PFSK-1 (cell line): ENCODE results near the gene C19orf25.

ENCODE experiments used
- FOXP2 ChIP-seq: optimal IDR thresholded peaks from 2 replicates; pipeline ENCODE3; 2011; ENCODE audit warnings: borderline replicate concordance, control low read depth, inconsistent platforms; ENCODE audit not compliant: insufficient read depth; ENCODE audit errors: extremely low read length, extremely low read depth
- POLR2AphosphoS5 ChIP-seq: IDR thresholded peaks from 2 replicates; pipeline ENCODE4 v1.6.1; 2012; ENCODE audit warnings: low read depth, mild to moderate bottlenecking, control low read depth, low read length, moderate library complexity
- REST ChIP-seq, 2 experiments: IDR thresholded peaks; 2 replicates each; pipeline versions ENCODE4 v1.6.1 to v1.8.0; 2011 to 2012; ENCODE audit warnings: low read depth in 2 of 2, low read length in 2 of 2, control low read depth in 1 of 2, inconsistent platforms in 1 of 2, mild to moderate bottlenecking in 1 of 2, moderate library complexity in 1 of 2; ENCODE audit not compliant: insufficient read depth in 1 of 2
- SIN3A ChIP-seq: IDR thresholded peaks from 2 replicates; pipeline ENCODE4 v1.6.1; 2012; ENCODE audit warnings: mild to moderate bottlenecking, low read length, moderate library complexity, borderline replicate concordance; ENCODE audit not compliant: insufficient read depth
- TAF1 ChIP-seq: IDR thresholded peaks from 2 replicates; pipeline ENCODE4 v1.6.1; 2012; ENCODE audit warnings: low read length, control low read depth, borderline replicate concordance; ENCODE audit not compliant: insufficient read depth

C19orf25 gene

GRCh38 chr19:1507763-1508506 is 28.9 kb upstream of the C19orf25 start:
- no peak for TF ChIP-seq REST (IDR thresholded peaks at IDR 0.05; ENCODE audit: insufficient read depth in 1 of 2, low read depth in 2 of 2, low read length in 2 of 2)
- TF ChIP-seq FOXP2 = no peak
- no peak for TF ChIP-seq TAF1
- no peak for TF ChIP-seq POLR2AphosphoS5
- TF ChIP-seq SIN3A = no peak

GRCh38 chr19:1507192-1507660 is 28.2 kb upstream of the C19orf25 start:
- TF ChIP-seq POLR2AphosphoS5 (no peak), TAF1 (no peak), FOXP2 (no peak), SIN3A (no peak), REST (IDR thresholded peaks at IDR 0.05; ENCODE audit: insufficient read depth in 1 of 2, low read depth in 2 of 2, low read length in 2 of 2) (no peak)

- TF ChIP-seq POLR2AphosphoS5 = no peak
- no peak for TF ChIP-seq TAF1
- no peak for TF ChIP-seq REST (IDR thresholded peaks at IDR 0.05; ENCODE audit: insufficient read depth in 1 of 2, low read depth in 2 of 2, low read length in 2 of 2)
- no peak for TF ChIP-seq SIN3A
These were observed 27.2 kb upstream of the C19orf25 start for GRCh38 chr19:1505991-1506881.

- TF ChIP-seq FOXP2 = no peak
- TF ChIP-seq REST (IDR thresholded peaks at IDR 0.05; ENCODE audit: insufficient read depth in 1 of 2, low read depth in 2 of 2, low read length in 2 of 2) = no peak
- no peak for TF ChIP-seq POLR2AphosphoS5
- TF ChIP-seq TAF1 = no peak
These were observed 26.0 kb upstream of the C19orf25 start for GRCh38 chr19:1505012-1505411.
